HG03139 (cell line): Measurements from ENCODE around the gene PHLDB3.
"Not testable (repeated sequence)": the region's sequence is repeated elsewhere in the genome, so short reads cannot be mapped to it uniquely, and the experiment has no call there.

Source experiments
- ATAC-seq: cut with Tn5 transposase; IDR thresholded peaks from one replicate; pipeline ENCODE4 v1.9.1; 2021; ENCODE audit not compliant: unreplicated experiment

PHLDB3 gene

DNA sequence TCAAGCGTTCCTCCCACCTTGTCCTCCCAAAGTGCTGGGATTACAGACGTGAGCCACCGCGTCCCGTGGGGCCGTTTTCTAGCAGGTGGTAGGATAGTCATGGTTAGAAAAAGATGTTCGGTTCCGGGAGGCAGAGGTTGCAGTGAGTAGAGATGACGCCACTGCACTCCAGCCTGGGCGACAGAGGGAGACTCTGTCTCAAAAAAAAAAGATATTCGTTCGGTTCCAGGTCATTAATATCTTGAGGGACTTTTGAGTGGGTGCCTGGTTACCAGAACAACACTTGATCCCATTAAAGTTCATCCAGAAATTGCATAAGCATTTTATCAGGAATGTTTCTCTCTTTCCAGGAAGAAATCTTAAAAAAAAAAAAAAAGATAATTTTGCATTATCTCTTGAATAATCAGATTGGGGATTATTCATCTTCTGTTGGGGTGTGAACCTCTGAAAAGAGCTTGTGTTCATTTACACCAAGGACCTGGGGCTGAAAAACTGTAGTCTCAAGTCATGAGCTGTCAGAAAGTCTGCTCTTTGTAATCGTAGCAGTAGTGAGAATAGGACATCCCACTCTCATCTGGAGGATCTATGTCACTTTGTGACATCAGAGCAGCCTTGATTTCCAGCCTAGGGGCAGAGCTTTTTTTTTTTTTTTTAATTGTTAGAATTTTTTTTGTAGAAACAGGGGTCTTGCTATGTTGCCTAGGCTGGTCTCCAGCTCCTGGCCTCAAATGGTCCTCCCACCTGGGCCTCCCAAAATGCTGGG, 23.5 kb upstream of the PHLDB3 start:
- no peak for ATAC-seq

DNA sequence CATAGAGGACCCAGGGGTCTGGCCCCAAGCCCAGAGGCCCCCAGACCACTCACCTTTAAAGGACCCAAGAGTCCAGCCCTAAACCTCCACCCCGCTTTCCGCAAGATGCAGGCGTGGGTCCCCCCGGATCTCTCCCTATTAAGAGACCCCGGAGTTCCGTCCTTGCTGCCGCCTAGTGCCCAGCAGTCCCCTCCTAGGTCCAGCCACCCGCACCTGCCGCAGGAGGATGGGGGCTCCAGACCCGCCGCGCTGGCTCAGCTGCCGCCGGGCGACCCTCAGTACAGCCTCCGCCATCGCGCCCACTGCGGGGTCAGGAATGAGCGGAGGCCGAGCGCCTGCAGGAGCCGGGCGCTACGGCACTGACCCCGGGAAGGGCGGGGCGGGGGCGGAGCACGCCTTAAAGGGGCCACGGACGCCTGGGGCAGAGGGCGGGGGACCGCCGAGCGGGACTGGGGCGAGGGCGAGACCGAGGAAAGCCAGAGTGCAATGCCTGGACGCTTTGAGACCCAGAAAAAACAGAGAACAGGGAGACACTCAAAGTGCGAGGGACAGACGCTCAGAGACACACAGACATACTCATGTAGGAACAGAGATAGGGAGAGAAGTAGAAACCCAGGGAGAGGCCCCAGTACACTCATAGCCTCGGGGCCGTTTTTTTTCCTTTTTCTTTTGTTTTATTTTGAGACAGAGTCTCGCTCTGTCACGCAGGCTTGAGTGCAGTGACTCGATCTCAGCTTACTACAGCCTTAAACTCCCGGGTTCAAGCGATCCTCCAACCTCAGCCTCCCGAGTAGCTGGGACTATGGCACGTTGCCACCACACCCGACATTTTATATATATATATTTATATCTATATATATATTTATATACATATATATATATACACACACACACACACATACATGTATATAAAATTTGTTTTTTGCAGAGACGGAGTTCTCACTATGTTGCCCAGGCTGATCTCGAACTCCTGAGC, 22.6 kb upstream of the PHLDB3 start, which contains the start of gene ETHE1:
TSS of gene ETHE1 (minus strand) at position 318 of the 976 bp plus-strand sequence. CDS start at position 294, 24 bp downstream.
- no peak for ATAC-seq

DNA sequence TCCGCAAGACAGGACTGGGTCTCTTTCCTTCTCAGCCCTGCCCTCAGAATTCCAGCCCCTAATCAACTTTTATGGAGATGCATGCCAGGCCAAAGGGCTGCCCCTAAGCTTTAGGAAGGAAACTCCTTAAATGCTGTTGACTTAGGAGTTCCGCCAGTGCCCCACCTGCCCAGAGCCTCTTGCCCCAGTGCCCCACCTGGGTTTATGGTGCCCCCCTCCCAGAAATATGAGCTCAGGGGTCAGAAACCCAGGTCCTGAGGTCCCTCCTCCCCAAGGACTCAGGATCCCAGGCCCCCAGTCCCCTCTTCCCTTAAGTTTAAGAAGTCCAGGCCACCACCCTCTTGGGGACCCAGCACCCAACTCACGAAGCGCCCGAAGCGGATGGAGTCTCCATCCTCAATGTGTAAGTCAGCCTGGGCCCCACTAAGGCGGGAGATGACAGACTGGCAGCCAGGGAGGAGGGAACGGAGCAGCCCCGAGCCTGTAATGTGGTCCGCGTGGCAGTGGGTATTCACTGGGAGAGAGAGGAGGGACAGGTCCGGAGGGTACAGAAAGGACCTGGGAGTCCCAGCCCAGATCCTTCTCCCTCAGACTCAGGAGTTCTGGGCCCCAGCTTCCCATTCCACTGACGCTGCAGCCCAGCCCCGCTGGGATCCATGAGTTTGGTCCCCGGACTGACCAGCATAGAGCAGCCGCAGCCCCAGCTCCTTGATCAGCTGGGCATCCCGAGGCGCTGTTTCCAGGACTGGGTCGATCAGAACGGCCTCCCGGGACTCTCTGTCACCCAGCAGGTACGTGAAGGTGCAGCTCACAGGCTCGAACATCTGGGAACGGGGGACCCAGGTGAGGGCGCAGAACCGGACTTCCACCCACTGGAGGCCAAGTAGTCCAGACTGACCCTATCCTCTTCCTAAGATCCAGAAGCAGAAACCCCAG, 21.6 kb upstream of the PHLDB3 start:
- no peak for ATAC-seq

DNA sequence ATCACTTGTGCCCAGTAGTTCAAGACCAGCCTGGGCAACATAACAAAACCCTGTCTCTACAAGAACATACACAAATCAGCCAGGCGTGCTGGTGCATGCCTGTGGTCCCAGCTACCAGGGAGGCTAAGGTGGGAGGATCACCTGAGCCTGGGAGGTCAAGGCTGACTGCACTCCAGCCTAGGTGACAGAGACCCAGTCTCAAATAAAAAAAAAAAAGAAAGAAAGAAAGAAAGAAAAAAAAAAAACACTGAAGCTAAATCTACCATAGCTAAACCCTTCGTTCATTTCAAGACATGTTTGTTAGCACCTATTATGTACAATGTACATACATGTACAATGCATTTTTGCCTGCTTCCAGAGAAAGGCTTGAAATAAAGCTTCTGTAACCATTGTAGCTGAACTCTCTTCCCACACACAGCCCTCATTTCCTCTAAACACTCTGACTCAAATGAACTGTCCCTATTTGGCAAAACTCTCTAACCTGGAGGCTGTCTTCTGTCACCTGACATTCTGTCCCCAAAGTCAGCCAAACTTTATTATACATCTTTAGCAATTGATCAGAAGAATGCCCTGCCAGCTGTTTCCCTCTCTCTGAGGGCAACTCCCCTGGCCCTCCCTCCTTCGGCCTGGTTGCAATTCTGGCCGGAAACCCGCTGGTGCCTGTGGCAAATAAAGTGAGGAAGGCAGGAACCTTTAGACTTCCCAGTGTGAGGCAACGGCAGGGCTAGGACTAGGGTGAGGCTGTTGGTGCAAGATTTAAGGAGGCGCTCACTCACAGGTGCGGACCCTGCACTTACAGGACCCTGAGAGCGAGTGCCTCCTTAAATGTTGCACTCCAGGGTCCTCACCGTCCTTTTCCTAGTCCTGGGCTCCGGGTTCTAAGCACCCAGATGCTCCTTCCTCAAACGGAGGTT, 20.6 kb upstream of the PHLDB3 start:
- no peak for ATAC-seq

DNA sequence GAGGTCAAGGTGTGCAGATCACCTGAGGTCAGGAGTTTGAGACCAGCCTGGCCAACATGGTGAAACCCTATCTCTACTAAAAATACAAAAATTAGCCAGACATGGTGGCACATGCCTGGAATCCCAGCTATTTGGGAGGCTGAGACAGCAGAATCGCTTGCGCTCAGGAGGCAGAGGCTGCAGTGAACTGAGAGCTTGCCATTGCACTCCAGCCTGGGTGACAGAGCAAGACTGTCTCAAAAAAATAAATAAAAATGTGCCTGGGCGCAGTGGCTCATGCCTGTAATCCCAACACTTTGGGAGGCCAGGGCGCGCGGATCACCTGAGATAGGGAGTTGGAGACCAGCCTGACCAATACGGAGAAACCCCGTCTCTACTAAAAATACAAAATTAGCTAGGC, 19.1 kb upstream of the PHLDB3 start:
- not testable (repeated sequence) for ATAC-seq

DNA sequence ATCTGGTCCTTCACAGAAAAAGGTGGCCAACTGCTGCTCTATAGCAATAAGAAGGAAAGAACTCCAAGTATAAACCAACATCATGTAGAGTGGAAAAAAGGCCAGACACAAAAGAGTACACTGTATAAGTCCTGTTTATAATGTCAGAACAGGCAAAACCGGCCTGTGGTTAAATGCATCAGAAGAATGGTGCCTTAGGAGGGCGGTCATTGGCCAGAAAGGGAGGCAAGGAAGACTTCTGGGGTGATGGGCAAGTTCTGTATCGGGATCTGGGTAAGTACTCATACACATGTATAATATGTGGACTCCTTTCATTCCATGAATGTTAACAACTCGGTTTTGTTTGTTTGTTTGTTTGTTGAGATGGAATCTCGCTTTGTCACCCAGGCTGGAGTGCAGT, 18.4 kb upstream of the PHLDB3 start:
- ATAC-seq, result no peak

DNA sequence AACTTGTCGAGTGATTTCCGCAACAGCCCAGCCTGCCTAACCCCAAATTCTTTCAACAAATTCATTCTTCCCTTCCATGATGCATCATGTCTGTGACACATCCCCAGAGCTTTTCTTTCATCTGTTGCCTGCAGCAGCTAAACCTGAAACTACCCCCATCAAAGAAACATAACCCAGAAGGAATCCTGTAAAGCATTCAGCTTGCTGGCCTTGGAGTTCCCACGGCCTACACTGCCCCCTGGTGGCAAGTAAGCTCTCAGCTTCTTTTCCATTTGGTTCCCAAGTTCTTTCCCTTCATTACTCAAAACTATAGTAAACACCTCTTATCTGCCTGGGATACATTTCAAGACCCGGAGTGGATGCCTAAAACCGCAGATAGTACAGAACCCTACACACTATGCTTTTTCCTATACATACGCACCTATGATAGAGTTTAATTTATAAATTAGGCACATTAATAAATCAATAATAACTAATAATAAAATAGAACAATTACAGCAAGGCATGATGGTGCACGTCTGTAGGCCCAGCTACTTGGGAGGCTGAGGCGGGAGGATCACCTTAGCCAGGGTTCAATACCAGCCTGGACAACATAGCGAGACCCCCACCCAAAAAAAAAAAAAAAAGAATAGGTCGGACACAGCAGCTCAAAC, 15.0 kb upstream of the PHLDB3 start:
- ATAC-seq, result no peak

DNA sequence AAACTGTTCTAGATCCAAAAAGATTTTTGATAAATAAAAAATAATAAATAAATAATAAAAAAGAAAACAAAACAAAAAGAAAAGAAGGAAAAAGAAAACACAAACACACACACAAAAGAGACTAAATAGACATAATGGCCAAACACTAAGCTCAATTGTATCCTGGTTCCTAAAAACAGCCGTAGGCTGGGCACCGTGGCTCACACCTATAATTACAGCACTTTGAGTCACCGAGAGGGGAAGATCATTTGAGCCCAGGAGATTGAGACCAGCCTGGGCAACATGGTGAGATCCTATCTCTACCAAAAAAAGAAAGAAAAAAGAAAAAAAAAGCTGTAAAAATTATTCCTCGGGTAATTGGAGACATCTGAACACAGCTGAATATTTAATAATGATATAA, 13.5 kb upstream of the PHLDB3 start:
- ATAC-seq, result no peak

DNA sequence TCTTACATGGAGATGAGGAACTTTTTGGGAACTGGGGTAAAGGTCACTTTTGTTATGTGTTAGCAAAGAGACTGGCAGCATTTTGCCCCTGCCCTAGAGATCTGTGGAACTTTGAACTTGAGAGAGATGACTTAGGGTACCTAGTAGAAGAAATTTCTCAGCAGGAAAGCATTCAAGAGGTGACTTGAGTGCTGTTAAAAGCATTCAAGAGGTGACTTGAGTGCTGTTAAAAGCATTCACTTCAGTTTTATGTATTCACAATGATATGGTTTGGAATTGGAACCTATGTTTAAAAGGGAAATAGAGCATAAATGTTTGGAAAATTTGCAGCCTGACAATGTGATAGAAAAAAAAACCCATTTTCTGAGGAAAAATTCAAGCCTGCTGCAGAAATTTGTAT, 7.9 kb upstream of the PHLDB3 start:
- not testable (repeated sequence) for ATAC-seq

DNA sequence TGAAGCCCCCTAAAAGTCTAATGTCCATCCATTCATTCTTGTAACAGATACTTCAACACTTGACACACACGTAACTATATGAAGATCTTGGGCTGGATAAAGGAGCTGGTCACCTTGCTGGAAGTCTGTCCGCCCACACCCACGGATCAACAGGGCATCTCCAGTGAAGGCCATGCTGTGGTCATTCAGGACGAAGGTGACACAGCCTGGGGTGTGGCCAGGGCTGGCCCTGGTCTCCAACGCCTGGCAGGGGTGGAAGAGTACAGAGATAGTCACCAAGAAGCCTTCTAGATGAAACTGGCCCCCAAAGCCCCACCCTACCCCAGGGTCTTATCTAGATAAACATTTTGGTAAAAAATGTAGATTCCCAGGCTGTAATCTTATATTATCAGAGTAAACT, 6.8 kb upstream of the PHLDB3 start:
- ATAC-seq, result no peak

DNA sequence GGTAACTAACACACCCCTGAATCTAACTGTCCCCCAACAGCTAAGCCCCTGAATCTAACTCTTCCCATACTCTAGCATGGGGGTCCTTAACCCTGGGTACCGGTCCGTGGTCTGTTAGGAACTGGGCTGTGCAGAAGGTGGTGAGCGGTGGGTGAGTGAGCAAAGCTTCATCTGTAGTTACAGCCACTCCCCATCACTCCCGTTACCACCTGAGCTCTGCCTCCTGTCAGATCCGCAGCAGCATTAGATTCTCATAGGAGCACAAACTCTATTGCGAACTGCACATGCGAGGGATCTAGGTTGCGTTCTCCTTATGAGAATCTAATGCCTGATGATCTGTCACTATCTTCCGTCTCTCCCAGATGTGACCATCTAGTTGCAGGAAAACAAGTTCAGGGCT, 6.2 kb upstream of the PHLDB3 start:
- ATAC-seq, result no peak

DNA sequence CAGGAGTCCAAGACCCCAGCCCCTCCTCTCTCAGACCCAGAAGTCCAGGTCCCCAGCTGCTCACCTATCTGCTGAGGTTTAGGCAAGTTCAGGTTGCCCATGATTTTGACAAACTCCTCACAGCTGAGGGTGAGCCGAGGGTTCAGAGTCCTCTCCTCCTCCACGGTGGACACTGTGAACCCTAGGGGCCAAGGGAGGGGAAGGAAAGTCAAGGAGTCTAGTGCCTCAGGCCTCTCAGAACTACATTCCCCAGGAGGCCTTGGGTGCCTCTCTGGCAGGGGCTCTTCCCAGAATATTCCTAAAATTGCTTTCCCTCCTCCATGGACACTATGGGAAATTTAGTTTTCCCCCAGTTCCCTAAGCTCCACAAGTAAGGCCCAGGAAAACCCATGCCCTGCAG, 3.3 kb upstream of the PHLDB3 start:
- no peak for ATAC-seq

DNA sequence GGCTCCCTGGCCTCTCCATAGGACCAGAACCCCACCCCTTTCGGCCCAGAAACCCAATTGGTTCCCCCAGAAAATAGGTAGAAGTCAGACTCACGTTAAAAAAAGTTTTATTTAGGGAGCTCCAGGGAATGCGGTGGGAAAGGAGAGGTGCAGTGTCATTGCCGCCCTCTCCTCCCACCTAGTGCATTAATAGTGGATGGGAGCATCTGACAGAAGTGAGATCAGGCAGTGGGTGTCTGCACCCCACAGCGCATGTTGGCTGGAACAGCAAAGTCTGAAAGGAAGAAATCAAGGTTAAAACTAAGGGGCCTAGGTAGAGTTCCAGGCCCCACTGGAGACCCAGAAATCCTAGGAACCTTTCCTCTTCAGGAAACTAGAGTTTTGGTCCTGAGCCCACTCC, 2.1 kb upstream of the PHLDB3 start:
- ATAC-seq, result no peak

DNA sequence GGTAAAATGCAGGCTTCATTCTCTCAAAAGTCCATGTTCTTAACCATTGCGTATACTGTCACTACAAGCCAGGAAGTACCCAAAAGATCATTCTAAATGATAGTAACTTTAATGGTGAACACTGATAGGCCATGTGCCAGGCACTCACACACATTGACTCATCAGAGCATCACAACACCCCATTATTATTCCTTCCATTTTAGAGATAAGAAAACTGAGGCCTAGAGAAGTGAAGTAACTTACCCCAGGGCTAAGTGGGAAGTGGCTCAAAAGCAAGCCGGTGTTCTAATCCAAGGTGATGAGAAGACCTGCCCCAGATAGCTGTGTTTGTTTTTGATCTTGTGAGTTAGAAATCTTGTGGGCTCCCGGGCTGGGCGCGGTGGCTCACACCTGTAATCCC, 1.4 kb upstream of the PHLDB3 start:
- ATAC-seq, result no peak

DNA sequence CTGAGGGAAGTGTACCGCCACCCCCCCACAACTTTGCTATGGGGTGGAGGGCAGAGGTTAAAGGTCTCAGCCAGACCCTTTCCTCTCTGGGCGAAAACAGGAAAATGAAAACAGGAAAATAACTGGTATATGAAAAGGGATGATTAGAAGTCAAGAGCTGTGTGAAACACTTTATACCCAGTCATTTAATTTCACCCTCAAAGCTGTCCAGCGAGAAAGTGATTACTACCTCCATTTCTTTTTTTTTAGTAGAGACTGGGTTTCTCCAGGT, 575 bp upstream of the PHLDB3 start:
- no peak for ATAC-seq

DNA sequence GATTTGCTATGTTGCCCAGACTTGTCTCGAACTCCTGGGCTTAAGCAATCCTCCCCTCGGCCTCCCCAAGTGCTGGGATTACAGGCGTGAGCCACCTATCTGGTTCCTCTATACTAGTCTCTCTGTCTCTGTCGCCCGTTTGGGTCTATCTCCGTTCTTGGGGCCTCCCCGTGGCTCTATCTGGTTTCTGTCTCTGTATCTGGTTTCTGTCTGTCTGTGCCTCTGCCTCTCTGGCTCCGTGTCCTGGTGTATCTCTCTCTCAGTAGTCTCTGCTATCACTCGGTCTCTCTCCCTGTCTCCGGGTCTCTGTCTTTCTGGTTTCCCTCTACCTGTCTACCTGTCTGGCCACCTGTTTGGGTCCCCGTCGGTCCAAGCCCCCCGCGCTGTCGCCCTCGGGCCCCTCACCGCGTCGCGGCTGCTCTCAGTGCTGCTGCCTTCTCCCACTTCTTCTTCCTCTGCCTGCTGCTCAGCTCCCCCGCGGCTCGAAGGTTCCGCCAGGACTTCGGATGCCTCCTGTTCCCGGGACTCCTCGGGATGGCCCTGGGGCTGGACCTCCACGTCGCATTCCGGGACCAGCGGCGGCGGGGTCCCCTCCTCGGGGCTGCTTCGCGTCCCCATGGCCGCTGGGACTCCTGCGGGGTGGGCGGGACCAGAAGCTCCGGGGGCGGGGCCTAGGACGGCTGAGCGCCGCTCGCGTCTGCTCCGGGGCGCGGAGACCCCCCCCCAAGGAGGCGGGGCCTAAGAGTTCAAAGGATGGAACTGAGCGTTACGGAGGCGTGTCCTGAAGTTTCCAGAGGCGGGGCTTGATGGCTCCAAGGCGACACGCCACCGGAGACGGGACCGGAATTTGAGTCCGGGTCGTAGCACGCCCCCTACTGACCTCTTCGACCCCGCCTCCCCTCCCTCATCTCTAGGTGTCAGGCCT, 783 bp downstream of the PHLDB3 start:
- peak; percentile 89 for ATAC-seq

DNA sequence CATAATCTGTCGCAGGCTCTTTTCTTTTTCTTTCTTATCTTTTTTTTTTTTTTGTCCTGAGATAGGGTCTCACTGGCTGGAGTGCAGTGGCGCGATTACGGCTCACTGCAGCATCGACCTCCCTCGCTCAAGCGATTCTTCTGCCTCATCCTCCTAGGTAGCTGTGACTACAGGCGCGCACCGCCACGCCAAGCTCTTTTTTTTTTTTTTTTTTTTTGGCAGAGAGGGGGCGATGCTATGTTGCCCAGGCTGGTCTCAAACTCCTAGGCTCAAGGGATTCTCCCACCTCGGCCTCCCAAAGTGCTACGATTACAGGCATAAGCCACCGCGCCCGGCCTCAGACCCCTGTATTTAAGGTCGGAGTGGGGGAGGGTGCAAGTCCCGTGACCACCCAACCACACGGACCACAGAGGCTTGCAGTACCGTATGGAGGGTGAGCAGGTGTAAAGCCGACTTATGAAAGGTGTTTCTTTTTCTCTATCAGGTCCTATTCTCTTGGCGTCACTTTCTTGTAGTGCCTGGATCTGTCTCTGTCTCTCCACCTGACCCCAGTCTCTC, 2.0 kb downstream of the PHLDB3 start:
- no peak for ATAC-seq
